C4-2B (cell line): Measurements from ENCODE around the gene XXYLT1.

Experiments
- H3K27ac ChIP-seq: fragments of 450-650 bp; 2 replicates; pipeline ENCODE4 v1.5.1; 2017
- ZFX ChIP-seq: fragments of 450-650 bp; IDR thresholded peaks from 2 replicates; pipeline ENCODE4 v1.6.1; 2017
- TF ChIP-seq, protein P1 (sequence below): fragments of 450-650 bp; conservative IDR thresholded peaks from 2 replicates; pipeline ENCODE4 v1.5.1; 2017; ENCODE audit warnings: mild to moderate bottlenecking

The XXYLT1 gene

DNA sequence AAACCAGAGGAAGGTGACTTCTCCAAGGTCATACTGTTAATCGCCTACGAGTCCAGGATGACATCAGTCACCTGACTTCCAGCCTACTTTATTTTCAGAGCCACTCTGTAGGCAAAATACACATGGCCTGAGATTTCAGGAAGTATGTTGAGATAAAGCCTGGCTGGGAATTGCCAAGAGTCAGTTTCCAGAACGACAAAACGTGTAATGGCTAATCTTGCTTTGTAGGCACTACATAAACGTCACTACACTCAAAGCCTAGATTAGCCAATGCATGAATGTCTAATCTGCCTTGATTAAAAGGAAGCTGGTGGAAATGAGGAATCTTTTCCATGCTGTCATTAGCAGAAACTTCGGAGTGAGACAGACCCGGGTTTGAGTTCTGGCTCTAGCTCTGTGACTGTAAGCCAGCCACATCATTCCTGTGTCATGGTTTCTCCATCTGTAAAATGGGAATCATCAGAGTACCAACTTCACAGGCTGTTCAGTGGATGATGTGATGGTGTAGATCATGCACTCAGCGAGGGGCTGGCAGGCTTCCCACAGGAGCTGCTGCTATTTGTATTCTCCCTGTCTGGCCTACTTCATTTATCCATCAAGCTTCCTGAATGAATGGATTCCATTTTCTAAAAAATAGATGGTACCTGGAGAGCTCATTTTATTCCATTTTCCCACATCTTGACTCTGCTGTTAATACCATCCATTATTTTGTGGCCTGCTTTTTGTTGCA, 241.9 kb downstream of the XXYLT1 start:
- no peak overlapping the region for H3K27ac ChIP-seq
- no peak for TF ChIP-seq ZFX
- TF ChIP-seq, protein P1, sequence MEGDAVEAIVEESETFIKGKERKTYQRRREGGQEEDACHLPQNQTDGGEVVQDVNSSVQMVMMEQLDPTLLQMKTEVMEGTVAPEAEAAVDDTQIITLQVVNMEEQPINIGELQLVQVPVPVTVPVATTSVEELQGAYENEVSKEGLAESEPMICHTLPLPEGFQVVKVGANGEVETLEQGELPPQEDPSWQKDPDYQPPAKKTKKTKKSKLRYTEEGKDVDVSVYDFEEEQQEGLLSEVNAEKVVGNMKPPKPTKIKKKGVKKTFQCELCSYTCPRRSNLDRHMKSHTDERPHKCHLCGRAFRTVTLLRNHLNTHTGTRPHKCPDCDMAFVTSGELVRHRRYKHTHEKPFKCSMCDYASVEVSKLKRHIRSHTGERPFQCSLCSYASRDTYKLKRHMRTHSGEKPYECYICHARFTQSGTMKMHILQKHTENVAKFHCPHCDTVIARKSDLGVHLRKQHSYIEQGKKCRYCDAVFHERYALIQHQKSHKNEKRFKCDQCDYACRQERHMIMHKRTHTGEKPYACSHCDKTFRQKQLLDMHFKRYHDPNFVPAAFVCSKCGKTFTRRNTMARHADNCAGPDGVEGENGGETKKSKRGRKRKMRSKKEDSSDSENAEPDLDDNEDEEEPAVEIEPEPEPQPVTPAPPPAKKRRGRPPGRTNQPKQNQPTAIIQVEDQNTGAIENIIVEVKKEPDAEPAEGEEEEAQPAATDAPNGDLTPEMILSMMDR = no peak

GRCh38 chr3:195025884-195026200, 245.1 kb downstream of the XXYLT1 start:
- H3K27ac ChIP-seq = no peak overlapping the region
- TF ChIP-seq ZFX = no peak
- TF ChIP-seq, protein P1 = no peak

DNA sequence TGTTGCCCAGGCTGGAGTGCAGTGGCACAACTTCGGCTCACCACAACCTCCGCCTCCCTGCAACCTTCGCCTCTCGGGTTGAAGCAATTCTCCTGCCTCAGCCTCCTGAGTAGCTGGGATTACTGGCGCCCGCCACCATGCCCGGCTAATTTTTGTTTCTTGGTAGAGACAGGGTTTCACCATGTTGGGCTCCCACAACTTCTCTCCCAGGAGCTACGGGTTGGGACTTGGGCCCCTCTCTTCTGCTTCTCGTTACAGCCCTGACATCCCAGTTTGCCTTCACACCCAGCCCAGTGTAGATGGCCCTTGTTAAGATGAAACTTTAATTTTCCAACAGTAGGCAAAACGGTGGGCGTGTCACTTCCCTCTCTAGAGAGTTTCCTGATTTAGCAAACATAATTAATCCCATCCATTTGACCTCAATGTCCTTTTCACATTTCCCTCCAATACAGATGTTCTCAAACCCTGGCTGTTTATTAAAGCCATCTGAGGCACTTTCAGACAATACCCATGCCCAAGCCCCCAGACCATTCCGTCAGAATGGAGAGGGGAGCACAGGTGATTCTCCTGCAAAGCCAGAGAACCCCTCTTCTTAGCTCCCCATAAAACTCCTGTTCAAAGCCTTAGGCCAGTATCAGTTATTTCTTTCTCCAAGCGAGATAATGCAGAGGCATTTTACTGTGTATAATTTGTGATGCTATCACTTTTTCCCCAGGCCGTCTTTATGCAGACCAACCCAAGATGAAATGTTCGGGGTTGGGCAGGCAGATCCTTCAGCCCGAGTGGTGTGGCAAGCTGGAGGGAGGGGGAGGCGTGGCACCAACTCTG, 245.7 kb downstream of the XXYLT1 start:
- TF ChIP-seq, protein P1 = no peak
- no peak for TF ChIP-seq ZFX
- no peak overlapping the region for H3K27ac ChIP-seq

DNA sequence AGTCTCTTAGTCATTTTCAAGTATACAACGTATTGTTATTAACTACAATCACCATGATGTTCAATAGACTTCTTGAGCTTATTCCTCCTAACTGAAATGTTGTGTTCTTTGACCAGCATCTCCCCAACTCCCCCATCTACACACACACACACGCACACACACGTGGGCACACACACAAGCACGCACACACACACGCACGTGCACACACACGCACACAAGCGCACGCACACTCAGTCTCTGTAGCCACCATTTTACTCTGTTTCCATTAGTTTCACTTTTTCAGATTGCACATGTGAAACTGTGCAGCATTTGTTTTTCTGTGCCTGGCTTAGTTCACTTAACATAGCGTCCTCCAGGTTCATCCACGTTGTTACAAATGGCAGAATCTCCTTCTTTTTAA, 247.0 kb downstream of the XXYLT1 start:
- H3K27ac ChIP-seq = no peak overlapping the region
- TF ChIP-seq ZFX = no peak
- TF ChIP-seq, protein P1 = no peak

DNA sequence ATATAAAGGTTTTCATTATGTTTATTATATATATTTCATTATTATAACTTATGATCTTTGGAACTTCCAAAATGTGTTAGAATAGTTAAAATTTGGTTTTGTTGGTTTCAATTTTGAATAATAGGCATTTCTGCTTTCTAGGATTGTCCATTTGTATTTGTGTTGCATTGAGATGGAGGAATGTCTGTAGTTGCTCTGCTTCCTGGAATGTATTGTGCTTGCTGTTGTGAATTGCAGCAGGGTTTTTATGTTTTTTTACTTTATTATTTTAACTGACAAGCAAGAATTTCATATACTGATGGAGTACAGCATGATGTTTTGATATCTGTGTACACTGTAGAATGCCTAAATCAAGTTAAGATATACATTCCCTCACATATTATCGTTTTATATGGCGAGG, 247.4 kb downstream of the XXYLT1 start:
- no peak overlapping the region for H3K27ac ChIP-seq

DNA sequence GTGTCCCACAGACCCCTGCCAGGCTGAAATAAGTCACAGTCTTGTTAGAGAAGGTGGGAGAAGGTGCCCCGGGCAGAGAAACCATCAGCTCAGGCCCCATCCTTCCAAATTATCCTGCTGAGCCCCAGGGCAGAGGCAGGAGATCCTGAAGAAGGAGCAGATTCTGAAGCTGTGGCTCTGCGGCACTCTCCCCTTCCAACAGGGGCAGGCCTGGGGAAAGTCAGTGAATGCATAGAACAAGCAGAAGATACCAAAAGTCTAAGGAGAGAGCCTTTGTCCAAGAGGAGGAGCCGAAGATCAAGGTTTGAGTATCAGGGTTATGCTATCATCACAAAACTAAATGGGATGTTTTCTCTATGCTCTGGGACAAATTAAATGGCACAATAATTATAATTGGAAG, 249.3 kb downstream of the XXYLT1 start:
- H3K27ac ChIP-seq = no peak overlapping the region
- TF ChIP-seq ZFX = no peak
- TF ChIP-seq, protein P1 = no peak

More for the DNA sequence above, 247.4 kb downstream of the XXYLT1 start:
- TF ChIP-seq, protein P1 = no peak
- TF ChIP-seq ZFX = no peak

GRCh38 chr3:195020921-195021320, 250.0 kb downstream of the XXYLT1 start:
- TF ChIP-seq ZFX = no peak
- TF ChIP-seq, protein P1 = no peak
- no peak overlapping the region for H3K27ac ChIP-seq
